NK-92 (cell line): Measurements from ENCODE around the gene KCNJ14.

Experiments
- DNase-seq: peaks from one replicate; lab custom pipeline; 2025; ENCODE audit not compliant: unreplicated experiment; lab: John Stamatoyannopoulos, UW

The KCNJ14 gene

DNA sequence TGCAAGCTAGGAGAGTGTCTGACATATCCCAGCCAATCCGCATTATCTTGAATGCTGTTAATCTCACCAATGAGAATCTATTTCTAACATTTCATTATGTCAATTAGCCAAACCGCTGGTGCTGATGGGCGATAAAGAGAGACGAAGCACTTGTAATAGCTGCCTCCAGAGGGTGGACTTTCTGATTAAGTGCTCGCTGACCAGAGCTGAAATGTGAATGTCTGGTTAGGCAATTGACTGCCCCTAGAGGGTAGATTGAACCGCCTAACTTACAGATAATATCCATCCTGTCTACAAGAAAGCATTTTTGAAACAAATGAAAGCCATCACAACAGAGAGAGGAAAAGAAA, 10.1 kb upstream of the KCNJ14 start:
- DNase-seq, result no peak

- DNase-seq, result peak; percentile 49
Observed at GRCh38 chr19:48445606-48446481, 9.5 kb upstream of the KCNJ14 start, which contains the start of gene GRWD1. Gene GRWD1 (plus strand): TSS chr19:48445983. CDS start chr19:48446006, 23 bp downstream.

- no peak for DNase-seq
Observed at GRCh38 chr19:48446579-48446978, 8.8 kb upstream of the KCNJ14 start.

DNA sequence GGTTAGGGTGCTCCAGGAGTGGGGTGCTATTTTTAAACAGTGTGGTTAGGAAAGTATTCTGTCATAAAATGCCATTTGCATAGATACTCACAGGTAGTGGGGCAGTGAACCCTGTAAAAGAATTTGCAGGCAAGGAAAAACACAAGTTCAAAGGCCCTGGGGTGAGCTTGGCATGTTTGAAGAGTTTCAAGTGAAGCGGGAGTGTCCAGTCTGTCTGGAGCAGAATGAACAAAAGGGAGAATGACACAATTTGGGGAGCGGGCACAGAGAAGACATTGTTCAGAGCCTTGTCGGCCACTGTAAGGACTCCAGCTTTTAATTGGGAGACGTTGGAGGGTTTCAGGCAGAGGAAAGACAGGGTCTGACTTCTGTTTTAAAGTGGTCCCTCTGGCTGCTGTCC, 6.8 kb upstream of the KCNJ14 start:
- DNase-seq, result no peak

DNA sequence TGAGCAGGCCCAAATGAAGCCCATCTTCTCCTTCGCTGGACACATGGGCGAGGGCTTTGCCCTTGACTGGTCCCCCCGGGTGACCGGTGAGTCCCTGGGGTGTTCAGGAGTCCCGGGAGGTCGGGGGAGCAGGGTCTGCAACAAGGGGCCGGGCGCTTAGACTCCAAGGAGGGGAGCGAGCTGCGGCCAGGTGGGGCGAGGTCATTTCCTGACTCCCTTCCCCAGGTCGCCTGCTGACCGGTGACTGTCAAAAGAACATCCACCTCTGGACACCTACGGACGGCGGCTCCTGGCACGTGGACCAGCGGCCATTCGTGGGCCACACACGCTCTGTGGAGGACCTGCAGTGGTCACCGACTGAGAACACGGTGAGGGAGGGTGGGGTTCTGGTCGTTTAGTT, 4.9 kb upstream of the KCNJ14 start:
- no peak for DNase-seq

GRCh38 chr19:48450863-48451262, 4.5 kb upstream of the KCNJ14 start:
- DNase-seq, result no peak

- no peak for DNase-seq
Observed at GRCh38 chr19:48451624-48452023, 3.8 kb upstream of the KCNJ14 start.

- no peak for DNase-seq
Observed at GRCh38 chr19:48452289-48453190, 2.8 kb upstream of the KCNJ14 start.

GRCh38 chr19:48454150-48454730, 1.1 kb upstream of the KCNJ14 start:
- no peak for DNase-seq

DNA sequence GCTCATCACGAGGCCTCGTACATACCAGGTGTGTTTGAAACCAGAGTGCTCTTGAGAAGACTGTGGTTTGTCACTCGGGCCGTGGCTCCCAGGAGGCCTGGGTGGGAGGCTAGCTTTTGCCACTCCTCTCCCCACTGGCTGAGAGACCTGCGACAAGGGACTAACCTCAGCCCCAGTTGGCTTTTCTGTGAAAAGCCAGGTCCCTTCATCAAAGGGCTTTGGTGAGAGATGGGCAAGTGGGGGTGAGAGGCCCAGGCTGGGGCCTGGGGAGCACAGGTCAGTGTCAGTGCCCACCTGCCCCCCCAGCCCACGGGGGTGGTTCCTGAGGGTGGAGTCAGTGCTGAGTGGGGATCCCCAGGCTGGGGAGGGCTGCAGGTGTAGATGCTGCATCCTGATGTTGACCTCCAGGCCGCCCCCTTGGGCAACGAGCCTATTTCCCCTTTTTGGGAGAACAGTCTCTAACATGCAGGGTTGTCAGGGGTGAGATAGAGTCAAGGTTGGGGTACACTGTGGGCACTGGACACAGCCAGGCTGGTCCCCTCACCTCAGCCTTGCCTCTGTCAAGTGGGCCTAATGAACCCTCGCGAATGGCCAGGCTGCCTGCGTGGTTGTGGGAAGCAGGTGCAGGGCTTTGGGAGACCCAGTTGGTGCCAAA, 661 bp downstream of the KCNJ14 start:
- no peak for DNase-seq

DNA sequence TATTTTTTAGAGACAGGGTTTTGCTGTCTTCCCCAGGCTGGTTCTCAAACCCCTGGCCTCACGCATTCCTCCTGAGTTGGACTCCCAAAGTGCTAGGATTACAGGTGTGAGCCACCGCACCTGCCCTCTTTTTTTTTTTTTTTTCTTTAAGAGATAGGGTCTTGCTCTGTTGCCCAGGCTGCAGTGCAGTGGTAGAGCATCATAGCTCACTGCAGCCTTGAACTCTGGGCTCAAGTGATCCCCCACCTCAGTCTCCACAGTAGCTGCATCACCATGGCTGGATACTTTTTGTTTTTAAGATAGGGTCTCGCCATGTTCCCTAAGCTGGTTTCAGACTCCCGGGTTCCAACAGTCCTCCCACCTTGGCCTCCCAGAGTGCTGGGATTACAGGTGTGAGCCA, 1.5 kb downstream of the KCNJ14 start:
- no peak for DNase-seq

DNA sequence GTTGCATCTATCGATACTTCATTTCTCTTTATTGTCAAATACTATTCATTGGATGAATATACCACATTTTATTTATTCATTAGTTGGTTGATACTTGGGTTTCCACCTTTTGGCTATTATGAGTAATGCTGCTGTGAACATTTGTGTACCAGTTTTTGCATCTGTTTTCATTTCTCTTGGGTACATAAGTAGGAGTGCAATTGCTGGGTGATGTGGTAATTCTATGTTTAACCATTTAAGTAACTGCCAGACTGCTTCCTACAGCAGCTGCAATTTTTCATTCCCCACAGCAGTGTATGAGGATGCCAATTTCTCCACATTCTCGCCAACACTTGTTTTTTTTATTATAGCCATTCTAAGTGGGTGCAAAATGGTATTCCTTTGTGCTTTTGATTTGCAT, 2.6 kb downstream of the KCNJ14 start:
- DNase-seq, result no peak

GRCh38 chr19:48461651-48461981, 6.2 kb downstream of the KCNJ14 start:
- DNase-seq, result no peak

DNA sequence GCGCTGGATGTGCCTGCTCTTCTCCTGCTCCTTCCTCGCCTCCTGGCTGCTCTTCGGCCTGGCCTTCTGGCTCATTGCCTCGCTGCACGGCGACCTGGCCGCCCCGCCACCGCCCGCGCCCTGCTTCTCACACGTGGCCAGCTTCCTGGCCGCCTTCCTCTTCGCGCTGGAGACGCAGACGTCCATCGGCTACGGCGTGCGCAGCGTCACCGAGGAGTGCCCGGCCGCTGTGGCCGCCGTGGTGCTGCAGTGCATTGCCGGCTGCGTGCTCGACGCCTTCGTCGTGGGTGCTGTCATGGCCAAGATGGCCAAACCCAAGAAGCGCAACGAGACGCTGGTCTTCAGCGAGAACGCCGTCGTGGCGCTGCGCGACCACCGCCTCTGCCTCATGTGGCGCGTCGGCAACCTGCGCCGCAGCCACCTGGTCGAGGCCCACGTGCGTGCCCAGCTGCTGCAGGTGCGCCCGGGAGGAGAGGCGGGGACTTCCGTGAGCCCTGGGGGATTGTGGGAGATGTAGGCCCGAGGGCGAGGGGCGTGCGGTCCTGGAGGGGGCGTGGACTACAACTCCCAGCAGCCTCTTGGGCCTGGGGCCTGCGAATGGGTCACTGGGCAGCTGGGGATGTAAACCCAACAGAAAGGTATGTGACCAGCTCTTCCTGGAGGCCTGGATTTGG, 6.7 kb downstream of the KCNJ14 start:
- DNase-seq, result no peak

- DNase-seq, result no peak
Observed at GRCh38 chr19:48465215-48465614, 9.8 kb downstream of the KCNJ14 start.

- DNase-seq, result no peak
Observed at GRCh38 chr19:48466561-48467325, 11.4 kb downstream of the KCNJ14 start.

DNA sequence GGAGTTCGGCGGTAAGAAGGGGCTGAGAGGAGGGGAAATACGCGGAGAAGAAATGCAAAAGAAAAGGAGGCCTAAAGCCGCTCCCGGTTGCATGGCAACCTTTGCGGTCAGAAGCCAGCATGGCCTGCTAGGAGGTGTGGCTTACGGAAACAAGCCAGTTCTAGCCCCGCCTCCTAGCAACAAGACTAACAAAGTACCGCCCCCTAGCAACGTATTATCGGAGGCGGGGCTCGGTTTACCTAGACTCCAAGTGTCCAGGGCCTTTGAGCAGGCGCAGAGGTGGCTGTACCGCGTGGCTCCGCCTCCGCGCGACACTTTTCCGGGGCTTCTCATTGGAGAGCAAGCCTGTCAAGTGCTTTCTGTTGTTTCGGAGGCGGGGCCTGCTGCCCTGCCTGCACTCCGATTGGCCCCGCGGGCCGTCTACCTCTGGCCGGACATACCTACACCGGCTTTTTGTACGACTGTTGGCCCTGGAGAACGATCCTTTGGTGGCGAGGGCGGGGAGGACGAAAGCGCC, 13.5 kb downstream of the KCNJ14 start:
- peak; percentile 98 for DNase-seq

DNA sequence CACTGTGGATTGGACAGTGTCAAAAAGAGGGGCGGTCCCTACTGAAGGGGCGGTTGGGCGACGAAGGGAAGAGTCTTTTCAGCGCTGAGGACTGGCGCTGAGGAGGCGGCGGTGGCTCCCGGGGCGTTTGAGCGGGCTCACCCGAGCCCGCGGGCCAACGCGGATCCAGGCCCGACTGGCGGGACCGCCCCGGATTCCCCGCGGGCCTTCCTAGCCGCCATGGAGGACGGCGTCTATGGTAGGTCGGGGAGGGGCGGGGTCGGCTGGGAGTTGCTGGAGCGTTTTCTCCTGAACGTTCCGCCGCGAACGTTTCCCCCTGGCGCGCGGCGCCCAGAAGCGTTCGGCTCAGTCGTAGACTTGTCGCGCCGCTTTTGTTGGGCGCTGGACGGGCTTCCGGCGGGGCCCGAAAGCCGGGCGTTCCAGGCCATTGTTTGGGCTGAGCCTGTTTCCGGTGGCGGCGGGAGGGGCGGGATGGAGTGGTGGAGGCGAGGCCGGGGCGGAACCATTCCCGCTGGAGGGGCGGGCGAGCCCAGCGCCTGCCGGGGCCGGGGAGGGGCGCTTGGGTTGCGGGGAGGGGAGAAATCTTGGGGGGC, 14.0 kb downstream of the KCNJ14 start, which contains the start of gene CYTH2:
CYTH2 (plus strand) TSS at position 81 of the 593 bp plus-strand sequence; CDS start at position 220, 139 bp downstream.
- DNase-seq, result no peak
